Activated T-helper 1 cell treated with anti-CD3 and anti-CD28 coated beads, Interleukin-12 subunit alpha, Interleukin-12 subunit beta, Interleukin-2, Interleukin-4 antibody, amounts not matched to agents 30 ng/mL and 10 ng/mL and 1 ng/mL, durations not matched to agents 14 hours and 24 hours and 36 hours (primary cell): ENCODE measurements around the gene ENTR1. TPM values are rescaled to one million over a fixed set of nuclear protein-coding genes. Genes with fewer than 3 reads are reported as not detected.
"Not testable (repeated sequence)": the region's sequence is repeated elsewhere in the genome, so short reads cannot be mapped to it uniquely, and the experiment has no call there.

Experiments
- DNase-seq: peaks from one replicate; pipeline ENCODE4 v3.0.0; 2021; ENCODE audit warnings: low spot score
- H3K27ac Mint-ChIP-seq: one replicate; pipeline ENCODE4 v1.8.0; 2021; ENCODE audit warnings: mild to moderate bottlenecking, mixed read lengths
- H3K27me3 Mint-ChIP-seq: one replicate; pipeline ENCODE4 v1.8.0; 2022; ENCODE audit warnings: mild to moderate bottlenecking, moderate library complexity, mixed read lengths; ENCODE audit not compliant: insufficient read depth
- H3K36me3 Mint-ChIP-seq: one replicate; pipeline ENCODE4 v1.8.0; 2021; ENCODE audit warnings: low read depth, mixed read lengths
- H3K4me1 Mint-ChIP-seq: one replicate; pipeline ENCODE4 v1.8.0; 2021; ENCODE audit warnings: low read depth, mixed read lengths
- H3K4me3 Mint-ChIP-seq: one replicate; pipeline ENCODE4 v1.8.0; 2021; ENCODE audit warnings: mild to moderate bottlenecking, moderate library complexity, mixed read lengths
- H3K9me3 Mint-ChIP-seq: one replicate; pipeline ENCODE4 v1.8.0; 2021; ENCODE audit warnings: mixed read lengths
- intact Hi-C: fragments of 100-400 bp; cut with micrococcal nuclease; formaldehyde crosslinking; loops from one replicate; pipeline ENCODE4 v1.15.1; 2024
- total RNA-seq: library from RNA; stranded (reverse); gene quantifications from 2 replicates; pipeline ENCODE4 v1.2.3, GENCODE V29; 2022

Gene ENTR1
- total RNA-seq, 1 donor from 2014 or later = 54.5 TPM

DNA sequence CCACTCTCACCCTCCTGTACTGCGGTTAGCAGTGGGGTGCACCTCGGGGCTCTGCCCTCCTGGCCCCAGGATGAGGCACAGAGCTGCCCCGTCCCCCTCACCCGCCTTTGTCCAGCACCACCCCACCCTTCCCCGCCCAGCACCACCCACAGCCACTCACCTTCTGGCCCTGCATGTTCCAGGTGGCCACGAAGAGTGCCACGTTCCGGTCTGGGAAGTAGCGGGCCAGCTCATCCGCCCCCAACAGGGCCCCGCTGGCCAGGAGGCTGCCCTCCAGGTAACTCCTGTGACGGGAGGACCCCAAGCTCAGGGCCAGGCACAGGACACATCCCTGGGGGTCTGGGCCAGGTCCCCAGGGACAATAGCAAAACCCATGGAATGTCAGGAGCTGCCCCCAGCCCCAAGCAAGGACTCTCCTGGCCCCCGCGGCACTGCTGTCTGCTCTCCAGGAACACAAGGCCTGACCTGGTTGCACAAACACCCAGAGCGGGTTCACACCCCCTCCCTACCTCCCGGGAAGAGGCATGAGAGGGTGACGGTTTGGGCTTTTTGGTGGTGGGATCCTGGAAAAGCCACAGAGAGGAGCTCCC is 24.3 kb upstream of the ENTR1 start:
- Mint-ChIP-seq H3K4me1 (peaks cover 18% of the 10 kb centered on the region), H3K9me3 (no peaks in the 10 kb centered on the region), H3K36me3 (peaks cover 6% of the 10 kb centered on the region), H3K4me3 (no peak overlapping the region), H3K27ac (no peak overlapping the region), H3K27me3 (no peaks in the 10 kb centered on the region)
- DNase-seq = no peak
- intact Hi-C loops = no loop called here

DNA sequence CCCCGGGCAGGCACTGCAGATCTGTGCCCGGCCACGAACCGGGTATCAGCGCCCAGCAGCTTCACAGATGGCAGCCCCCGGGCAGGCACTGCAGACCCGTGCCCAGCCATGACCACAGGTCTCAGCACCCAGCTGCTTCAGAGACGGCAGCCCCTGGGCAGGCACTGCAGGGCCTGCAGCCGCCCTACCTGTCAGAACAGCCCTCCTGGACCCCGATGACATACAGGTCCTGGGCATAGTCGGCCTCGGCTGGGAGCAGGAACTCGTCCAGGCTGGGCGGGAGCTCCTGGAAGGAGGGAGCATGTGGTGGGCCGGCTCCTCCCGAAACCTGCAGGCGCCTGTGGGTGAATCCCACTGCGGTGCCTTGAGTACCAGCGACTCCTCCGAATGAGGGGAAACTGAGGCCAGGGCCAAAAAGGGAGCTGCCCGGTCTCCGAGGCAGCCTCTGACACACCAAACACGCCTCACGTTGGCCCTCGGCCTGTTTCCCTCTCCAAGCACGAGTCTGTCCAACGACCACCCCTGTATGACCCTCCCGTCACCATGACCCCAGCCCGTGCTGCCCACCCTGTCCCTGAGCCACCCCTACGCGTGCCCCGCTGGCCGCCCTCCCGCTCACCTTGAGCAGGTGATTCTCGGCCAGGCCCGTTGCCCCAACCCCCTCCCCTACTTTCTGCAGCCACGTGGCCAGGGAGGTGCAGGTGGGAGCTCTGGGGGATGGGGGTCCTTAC is 23.6 kb upstream of the ENTR1 start:
- Mint-ChIP-seq H3K4me1 (peaks cover 18% of the 10 kb centered on the region), H3K9me3 (no peaks in the 10 kb centered on the region), H3K4me3 (no peak overlapping the region), H3K27ac (no peak overlapping the region), H3K36me3 (peaks cover 6% of the 10 kb centered on the region), H3K27me3 (no peaks in the 10 kb centered on the region)
- DNase-seq = no peak
- intact Hi-C loops = no loop called here

DNA sequence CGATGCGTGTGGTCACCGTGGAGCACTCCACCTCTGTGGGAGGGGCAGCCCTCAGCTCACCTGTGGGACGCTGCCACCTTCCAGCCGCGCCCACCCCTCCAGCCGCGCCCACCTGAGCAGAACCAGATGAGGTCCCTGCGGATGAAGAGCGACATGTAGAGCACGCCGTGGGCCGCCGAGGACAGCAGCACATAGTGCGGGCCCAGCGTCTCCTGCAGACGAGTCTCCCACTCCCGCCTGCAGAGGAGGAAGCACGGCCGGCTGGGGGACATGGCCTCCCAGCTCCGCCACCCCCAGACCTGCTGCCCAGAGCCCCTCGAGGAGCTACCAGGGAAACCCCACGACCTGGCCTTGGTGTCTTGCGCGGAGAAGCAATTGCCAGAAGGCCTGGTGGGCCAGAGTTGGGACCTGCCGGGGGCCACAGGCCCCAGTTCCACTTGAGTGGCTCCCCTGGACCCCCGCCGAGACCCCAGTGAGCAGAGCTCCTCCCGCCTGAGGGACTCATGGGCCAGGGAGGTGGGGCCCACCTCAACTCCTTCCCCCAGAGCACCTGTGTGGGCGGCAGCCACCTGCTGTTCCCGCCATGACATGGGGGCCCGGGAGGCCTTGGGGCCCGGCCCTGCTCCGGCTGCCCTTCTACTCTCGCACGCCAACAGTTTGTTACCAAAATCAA is 22.8 kb upstream of the ENTR1 start:
- no peak overlapping the region for H3K4me3 Mint-ChIP-seq
- no peak overlapping the region for H3K27ac Mint-ChIP-seq
- intact Hi-C loops = no loop called here
- peaks cover 17% of the 10 kb centered on the region for H3K4me1 Mint-ChIP-seq
- no peaks in the 10 kb centered on the region for H3K9me3 Mint-ChIP-seq
- peaks cover 11% of the 10 kb centered on the region for H3K36me3 Mint-ChIP-seq
- no peak for DNase-seq
- H3K27me3 Mint-ChIP-seq = no peaks in the 10 kb centered on the region

DNA sequence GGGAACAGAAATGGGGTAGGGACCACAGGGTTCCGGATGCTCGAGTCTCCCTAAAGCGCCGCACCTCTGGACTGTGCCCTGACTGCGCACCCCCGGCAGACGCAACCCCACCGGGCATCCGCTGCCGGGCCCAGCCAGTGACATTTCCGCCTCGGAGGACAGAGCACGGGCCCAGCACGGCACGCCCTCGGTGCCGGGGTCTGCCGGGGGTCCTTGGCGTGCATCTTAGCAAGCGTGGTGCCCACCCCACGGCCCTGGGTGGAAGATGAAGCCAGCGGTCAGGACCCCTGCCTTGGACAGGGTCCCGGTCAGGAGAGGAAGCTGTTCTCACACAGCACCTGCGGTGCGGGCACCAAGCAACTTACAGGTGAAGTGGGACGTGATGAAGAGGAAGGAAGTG is 22.2 kb upstream of the ENTR1 start:
- Mint-ChIP-seq H3K27me3 (no peaks in the 10 kb centered on the region), H3K27ac (no peak overlapping the region), H3K4me1 (peaks cover 11% of the 10 kb centered on the region), H3K4me3 (no peak overlapping the region), H3K9me3 (no peaks in the 10 kb centered on the region), H3K36me3 (peaks cover 12% of the 10 kb centered on the region)
- intact Hi-C loops = no loop called here
- DNase-seq = no peak

DNA sequence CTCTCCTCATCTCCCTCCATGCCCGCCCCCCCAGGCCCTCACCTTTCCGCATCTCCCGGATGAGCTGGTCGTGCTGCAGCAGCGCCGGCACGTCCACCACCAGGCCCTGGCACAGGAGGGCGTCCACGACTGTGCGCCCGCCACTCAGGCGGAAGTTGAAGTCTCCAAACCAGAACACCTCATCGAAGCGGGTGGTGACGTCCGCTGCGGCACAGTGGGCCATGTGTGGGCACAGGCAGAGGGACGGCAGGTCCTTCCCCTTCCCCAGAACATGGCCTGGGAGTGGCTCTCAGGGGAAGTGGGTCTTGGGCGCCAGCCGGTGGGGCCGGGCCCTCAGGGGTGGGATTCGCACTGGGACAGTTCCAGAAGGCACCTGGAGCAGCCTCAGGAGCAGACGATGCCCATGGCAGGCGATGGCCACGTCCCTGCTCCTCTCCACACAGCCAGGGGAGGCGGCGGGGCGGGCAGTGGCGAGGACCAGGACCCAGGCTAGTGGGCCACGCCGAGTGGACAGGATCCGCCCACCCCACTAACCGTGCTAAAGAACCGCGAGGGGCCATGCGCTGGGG is 21.5 kb upstream of the ENTR1 start:
- intact Hi-C loops = no loop called here
- Mint-ChIP-seq H3K4me1 (peaks cover 4% of the 10 kb centered on the region), H3K9me3 (no peaks in the 10 kb centered on the region), H3K4me3 (no peak overlapping the region), H3K27me3 (no peaks in the 10 kb centered on the region), H3K36me3 (peaks cover 14% of the 10 kb centered on the region), H3K27ac (no peak overlapping the region)
- no peak for DNase-seq

DNA sequence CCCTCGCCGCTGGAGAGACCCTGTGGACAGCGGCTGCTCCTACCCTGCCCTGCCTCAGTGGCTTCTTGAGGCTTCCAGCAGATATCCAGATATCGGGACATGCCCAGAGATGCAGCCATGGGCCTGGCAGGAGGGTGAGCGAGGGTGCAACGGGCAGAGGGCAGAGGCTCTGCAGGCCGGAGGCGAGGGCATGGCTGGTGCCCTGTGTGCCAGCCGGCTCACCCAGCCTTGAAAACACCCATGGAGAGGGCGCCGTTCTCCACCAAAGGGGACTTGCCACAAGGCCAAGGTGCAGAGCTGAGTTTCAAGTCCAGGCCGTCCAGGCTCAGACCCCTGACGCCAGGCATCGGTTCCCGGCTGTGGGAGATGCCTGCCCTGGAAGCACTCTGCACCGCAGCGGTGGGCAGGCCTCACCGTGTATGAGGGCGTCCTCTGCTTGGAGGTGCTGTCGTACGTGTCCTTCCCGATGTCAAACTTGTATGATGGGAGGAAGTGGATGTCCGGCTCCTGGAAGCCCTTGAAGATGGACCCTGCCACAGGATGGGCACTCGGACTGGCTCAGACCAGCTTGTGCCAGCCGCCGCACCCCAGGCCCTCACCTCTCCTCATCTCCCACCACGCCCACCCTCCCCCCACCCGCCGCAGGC is 20.3 kb upstream of the ENTR1 start:
- H3K36me3 Mint-ChIP-seq = peaks cover 15% of the 10 kb centered on the region
- H3K9me3 Mint-ChIP-seq = no peaks in the 10 kb centered on the region
- no peak for DNase-seq
- no peak overlapping the region for H3K27ac Mint-ChIP-seq
- no peak overlapping the region for H3K4me3 Mint-ChIP-seq
- intact Hi-C loops = no loop called here
- no peaks in the 10 kb centered on the region for H3K27me3 Mint-ChIP-seq
- no peaks in the 10 kb centered on the region for H3K4me1 Mint-ChIP-seq

DNA sequence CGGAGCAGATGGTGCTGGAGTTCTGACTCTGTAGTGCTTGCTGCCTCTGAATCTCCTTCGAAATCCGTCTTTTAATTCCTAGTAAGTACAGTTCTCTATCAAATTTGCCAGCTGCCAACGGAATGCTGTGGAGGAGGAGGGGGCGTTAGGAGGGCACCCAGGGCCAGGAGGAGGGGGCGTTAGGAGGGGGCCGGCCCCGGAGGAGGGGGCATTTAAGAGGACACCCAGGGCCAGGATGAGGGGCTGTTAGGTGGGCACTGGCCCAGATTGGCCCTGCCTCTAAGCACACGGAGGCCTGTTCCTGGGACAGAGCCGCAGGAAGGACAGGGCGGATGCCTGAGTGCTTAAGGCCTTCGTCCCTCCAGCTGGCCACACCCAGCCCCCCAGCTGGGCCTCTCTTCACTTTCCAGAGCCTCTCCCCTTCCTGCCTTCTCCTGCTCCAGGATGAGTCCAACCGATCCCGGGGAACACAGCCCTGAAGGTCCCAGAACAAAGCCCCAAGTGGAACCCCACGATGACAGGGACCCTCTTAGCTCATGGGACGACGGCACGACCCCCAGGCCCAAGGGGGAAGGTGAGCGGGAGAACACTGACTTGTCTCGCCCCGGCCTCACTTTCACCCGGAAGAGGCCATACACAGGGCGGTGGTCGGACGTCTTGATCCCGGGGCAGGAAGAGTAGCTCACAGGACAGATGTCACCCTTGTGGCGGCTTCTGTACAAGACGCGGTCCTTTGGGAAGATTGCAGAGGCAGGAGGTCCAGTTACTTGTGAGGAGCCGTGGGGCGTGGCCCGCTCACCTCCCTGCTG is 19.5 kb upstream of the ENTR1 start:
- Mint-ChIP-seq H3K36me3 (peaks cover 20% of the 10 kb centered on the region), H3K27me3 (no peaks in the 10 kb centered on the region), H3K27ac (no peak overlapping the region), H3K4me1 (no peaks in the 10 kb centered on the region), H3K4me3 (no peak overlapping the region), H3K9me3 (no peaks in the 10 kb centered on the region)
- intact Hi-C loops = no loop called here
- DNase-seq = no peak

DNA sequence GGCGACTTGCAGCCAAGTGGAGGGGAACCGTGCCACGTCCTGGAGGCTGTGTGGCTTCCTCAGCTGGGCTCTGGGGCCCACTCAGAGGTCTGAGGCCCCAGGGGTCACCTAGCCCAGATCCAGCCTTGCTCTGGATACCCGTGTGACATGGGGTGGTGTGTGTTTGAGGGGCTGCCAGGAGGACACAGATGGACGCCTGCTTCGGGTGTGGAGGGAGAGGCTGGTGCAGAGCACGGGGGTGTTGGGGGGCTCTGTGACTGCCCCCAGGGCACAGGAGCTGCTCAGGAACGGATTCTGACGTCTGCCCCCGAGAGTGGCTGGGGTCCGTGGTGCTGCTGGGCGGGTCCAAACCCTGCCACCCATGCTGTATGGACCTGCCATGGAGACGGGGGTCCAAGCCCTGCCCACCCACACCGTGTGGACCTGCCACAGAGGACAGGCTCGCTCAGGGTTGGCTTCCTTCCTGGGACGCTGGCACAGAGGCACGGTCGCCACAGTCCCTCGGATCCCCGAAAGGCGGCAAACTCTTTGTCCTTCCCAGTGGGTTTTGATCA is 18.7 kb upstream of the ENTR1 start:
- Mint-ChIP-seq H3K36me3 (peaks cover 20% of the 10 kb centered on the region), H3K27ac (no peak overlapping the region), H3K9me3 (no peaks in the 10 kb centered on the region), H3K27me3 (no peaks in the 10 kb centered on the region), H3K4me3 (no peak overlapping the region), H3K4me1 (no peaks in the 10 kb centered on the region)
- no peak for DNase-seq
- intact Hi-C loops = no loop called here

DNA sequence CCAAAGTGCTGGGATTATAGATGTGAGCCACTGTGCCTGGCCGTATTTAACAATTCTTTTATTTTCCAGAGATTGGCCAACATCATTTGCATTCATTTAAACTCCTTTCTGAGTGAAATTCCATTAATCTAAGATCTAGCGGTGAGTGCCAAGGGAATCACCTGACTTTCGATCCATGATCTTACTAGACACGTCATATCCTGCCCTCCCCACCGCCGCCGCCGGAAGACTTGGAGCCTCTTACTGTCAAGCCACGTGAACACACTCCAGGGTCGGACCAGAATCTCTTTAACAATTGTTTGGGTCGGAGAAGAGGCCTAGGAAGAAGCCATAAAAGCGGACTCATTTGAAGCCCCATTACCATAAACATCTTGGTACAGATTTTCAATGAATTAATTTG is 16.4 kb upstream of the ENTR1 start:
- H3K27ac Mint-ChIP-seq = no peak overlapping the region
- H3K27me3 Mint-ChIP-seq = no peaks in the 10 kb centered on the region
- H3K4me3 Mint-ChIP-seq = no peak overlapping the region
- intact Hi-C loops = no loop called here
- DNase-seq = no peak
- H3K9me3 Mint-ChIP-seq = no peaks in the 10 kb centered on the region
- peaks cover 23% of the 10 kb centered on the region for H3K36me3 Mint-ChIP-seq
- H3K4me1 Mint-ChIP-seq = no peaks in the 10 kb centered on the region

DNA sequence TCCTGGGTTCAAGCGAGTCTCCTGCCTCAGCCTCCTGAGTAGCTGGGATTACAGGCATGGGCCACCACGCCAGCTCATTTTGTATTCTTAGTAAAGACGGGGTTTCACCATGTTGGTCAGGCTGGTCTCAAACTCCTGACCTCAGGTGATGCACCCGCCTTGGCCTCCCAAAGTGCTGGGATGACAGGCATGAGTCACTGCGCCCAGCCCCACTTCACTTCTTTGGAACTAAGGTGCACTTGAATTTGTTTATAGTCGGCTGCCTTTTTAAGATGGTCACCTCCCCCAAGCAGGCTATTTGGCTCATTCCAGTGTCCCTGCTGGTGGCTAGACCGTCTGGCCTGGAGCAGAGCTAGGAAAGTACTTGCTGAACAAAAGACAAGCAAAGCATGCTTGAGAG is 15.0 kb upstream of the ENTR1 start:
- H3K4me1 Mint-ChIP-seq, H3K9me3 Mint-ChIP-seq, H3K27ac Mint-ChIP-seq, DNase-seq, H3K27me3 Mint-ChIP-seq, H3K4me3 Mint-ChIP-seq, intact Hi-C loops: not testable (repeated sequence)
- H3K36me3 Mint-ChIP-seq = peaks cover 27% of the 10 kb centered on the region

DNA sequence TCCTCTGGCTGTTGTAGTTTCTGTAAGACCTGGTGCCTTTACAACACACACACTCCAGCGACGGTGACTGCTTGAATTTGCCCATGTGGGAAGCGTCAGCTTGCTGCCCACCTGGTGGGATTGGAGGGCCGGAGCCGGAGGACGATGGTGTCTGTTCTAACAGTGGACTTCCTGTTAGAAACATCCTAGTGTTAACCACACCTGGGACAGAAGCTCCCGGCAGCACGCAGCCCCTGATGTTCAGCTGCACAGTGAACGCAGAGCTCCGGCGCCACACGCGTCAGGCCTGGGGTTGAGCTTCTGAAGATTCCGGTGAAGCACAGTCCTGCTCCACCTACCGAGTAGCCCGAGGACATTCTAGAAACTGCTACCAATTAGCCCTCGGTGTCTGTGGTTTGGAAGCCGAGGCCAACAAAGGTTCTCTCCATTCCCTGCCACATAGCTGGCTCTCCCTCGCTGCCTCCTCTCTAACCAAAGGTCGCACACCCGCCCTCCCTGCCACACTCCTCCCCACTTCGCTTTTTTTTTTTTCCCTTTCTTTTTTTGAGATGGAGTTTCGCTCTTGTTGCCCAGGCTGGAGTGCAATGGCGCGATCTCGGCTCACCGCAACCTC is 14.4 kb upstream of the ENTR1 start:
- no peaks in the 10 kb centered on the region for H3K4me1 Mint-ChIP-seq
- H3K36me3 Mint-ChIP-seq = peaks cover 23% of the 10 kb centered on the region
- H3K4me3 Mint-ChIP-seq = no peak overlapping the region
- H3K27ac Mint-ChIP-seq = no peak overlapping the region
- H3K27me3 Mint-ChIP-seq = no peaks in the 10 kb centered on the region
- H3K9me3 Mint-ChIP-seq = no peaks in the 10 kb centered on the region
- intact Hi-C loops = no loop called here
- DNase-seq = no peak
